Activated CD4-positive, alpha-beta T cell treated with anti-CD3 and anti-CD28 coated beads, Interleukin-2, Interleukin-6, amounts not matched to agents 100 ng/mL and 50 ng/mL, durations not matched to agents 16 hours and 8 hours (primary cell): ENCODE data around the gene STAG1.
A peak's percentile ranks its signal among the peaks of the same experiment; 100 is the strongest.
"Not testable (repeated sequence)": the region's sequence is repeated elsewhere in the genome, so short reads cannot be mapped to it uniquely, and the experiment has no call there.

Experiments used
- DNase-seq: peaks from one replicate; pipeline ENCODE4 v3.0.0-alpha.2; 2020

Gene STAG1

DNA sequence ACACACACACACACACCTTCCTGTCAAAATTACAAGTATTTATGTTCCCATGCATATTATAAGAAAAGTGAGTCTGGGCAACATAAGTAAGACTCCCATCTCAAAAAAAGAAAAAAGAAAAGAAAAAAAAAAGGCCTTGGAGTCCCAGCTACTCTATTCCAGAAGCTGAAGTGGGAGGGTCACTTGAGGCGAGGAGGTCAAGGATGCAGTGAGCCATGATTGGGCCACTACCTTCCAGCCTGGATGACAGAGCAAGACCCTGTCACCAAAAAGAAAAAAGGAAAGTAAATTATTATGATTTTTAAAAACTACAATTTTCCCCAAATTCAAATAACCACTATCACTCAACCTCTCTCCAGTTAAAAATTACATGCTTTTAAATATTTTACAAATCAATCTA lies 113.1 kb downstream of the STAG1 start:
- DNase-seq: no peak

- no peak for DNase-seq
Measured at GRCh38 chr3:136637176-136637575, 115.0 kb downstream of the STAG1 start.

DNA sequence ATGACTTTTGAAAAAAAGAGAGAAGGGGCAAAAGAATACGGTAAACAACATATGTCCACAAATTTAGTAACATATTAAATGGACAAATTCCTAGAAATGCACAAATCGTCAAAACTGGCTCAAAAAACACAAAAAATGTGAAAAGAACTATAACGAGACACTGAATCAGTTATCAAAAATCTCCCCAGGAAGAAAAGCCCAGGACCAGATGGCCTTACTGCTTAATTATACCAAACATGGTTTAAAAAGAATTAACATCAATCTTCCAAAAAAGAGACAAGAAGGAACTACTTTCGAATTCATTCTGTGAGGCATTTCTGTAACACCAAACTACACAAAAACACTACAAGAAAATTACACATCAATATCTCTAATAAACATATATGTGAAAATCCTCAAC lies 117.4 kb downstream of the STAG1 start:
- no peak for DNase-seq

DNA sequence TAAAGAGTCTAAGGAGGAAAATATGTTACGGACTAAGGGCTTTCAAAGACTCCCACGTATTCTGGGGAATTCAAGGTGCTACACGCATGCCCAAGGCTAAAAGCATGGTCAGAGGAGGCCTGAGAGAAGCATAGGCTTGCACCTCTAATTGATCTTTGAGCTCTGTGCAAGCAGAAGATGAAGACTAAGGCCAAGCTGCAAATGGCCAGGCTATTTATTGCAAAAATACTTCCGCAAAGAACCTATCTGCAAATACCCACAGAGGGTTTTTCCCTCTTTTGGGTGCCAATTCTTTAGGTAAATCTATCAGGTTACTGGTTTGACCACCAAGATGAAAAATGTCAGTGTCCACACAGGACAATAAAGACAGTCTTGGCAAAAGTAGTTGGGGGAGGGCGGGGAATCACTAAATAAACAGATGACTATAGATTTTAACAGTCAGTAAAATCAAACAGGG lies 119.5 kb downstream of the STAG1 start:
- no peak for DNase-seq

GRCh38 chr3:136631424-136631823 lies 120.8 kb downstream of the STAG1 start:
- no peak for DNase-seq

DNA sequence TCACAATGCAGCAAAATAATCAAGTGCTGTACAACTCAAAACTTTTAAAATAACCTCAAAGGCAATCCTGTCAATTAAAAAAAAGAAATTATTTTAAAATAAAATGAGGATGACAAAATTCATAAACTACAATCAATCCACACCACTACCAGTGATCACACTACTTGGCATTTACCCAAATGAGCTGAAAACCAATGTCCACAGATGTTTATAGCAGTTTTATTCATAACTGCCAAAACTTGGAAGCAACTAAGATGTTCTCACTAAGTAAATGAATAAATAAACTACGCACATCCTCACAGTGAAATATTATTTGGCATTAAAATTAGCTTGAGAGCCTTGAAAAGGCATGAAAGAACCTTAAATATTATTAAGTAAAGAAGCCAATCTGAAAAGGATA lies 121.3 kb downstream of the STAG1 start:
- DNase-seq: no peak

- no peak for DNase-seq
Measured at GRCh38 chr3:136626493-136626892, 125.7 kb downstream of the STAG1 start.

- DNase-seq: no peak
Measured at GRCh38 chr3:136624894-136625815, 127.0 kb downstream of the STAG1 start.

GRCh38 chr3:136624371-136624770 lies 127.8 kb downstream of the STAG1 start:
- DNase-seq: no peak

GRCh38 chr3:136621628-136622027 lies 130.6 kb downstream of the STAG1 start:
- DNase-seq: no peak

- DNase-seq: no peak
Measured at GRCh38 chr3:136620436-136620835, 131.7 kb downstream of the STAG1 start.

GRCh38 chr3:136617969-136618525 lies 134.1 kb downstream of the STAG1 start:
- DNase-seq: peak; percentile 40

GRCh38 chr3:136617198-136617597 lies 135.0 kb downstream of the STAG1 start:
- DNase-seq: no peak

GRCh38 chr3:136612512-136612911 lies 139.7 kb downstream of the STAG1 start:
- DNase-seq: no peak

DNA sequence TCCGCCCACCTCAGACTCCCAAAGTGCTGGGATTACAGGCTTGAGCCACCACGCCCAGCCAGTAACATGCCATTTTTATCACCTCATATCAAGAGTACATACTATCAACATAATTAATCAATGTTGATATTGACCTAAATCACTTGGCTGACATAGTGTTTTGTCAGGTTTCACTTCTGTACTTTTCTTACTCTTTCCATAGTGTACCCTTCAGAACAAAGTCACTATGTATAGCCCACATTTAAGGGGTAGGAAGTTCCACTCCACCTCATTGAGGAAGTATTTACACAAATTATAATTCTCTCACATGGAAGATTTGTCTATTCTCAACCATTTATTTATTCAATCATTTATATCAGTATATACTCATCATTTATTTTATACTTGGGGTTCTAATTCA lies 145.2 kb downstream of the STAG1 start:
- DNase-seq: no peak

DNA sequence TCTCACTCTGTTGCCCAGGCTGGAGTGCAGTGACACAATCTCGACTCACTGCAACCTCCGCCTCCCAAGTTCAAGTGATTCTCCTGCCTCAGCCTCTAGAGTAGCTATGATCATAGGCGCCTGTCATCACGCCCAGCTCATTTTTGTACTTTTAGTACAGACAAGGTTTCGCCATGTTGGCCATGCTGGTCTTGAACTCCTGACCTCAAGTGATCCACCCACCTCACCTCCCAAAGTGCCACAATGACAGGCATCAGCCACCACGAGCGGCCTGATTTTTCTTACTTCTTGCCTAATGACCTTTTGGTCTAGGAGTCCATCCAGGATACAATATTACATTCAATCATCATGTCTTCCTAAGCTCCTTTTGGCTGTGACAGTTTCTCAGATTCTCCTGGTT lies 146.0 kb downstream of the STAG1 start:
- DNase-seq: not testable (repeated sequence)

DNA sequence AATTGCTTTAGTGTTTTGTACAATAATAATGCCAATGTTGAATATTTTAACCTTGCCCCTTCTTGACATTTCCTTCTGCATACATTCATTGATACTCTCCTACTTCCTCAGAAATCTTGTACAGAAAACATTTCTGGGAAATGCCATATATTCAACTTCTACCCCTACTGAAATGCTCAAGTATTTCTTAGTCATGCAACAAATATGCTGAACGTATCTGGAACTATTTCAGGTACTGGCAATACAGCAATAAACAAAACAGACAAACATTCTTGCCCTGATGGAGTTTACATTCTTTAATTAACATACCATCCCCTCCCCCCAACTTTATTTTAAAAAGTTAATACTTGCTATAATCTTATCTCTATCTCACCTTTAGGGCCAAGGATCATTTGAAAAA lies 147.2 kb downstream of the STAG1 start:
- DNase-seq: no peak

- DNase-seq: no peak
Measured at GRCh38 chr3:136602818-136603217, 149.4 kb downstream of the STAG1 start.

GRCh38 chr3:136595913-136596697 lies 156.1 kb downstream of the STAG1 start:
- DNase-seq: peak; percentile 2

GRCh38 chr3:136586580-136586979 lies 165.6 kb downstream of the STAG1 start:
- no peak for DNase-seq

- peak; percentile 18 for DNase-seq
Measured at GRCh38 chr3:136584728-136585127, 167.4 kb downstream of the STAG1 start.

DNA sequence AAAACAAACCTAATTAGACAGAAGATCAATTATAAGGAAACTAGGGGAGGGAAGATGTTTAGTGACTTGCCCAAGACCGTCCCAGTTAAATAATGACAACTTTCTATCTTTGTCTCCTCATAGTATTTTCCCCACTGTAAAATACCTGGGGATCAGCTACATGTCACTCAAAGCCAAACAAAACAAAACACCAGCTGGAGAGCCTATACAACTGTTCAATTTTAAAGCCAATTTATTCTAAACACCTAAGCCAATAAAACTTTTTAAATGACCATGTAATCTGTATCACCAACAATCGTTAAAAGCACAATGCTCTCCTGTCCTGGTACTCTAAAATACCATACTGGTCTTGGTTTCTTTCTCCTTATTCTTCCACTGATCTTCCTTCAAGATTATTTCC lies 168.4 kb downstream of the STAG1 start:
- DNase-seq: no peak

- DNase-seq: no peak
Measured at GRCh38 chr3:136577791-136578190, 174.4 kb downstream of the STAG1 start.
